IPS-18a (cell line): ENCODE measurements around the gene UHRF1.
"Not testable (repeated sequence)": the region's sequence is repeated elsewhere in the genome, so short reads cannot be mapped to it uniquely, and the experiment has no call there.

ENCODE experiments used
- H3K27ac ChIP-seq: one replicate; pipeline ENCODE4 v1.5.1; 2013; ENCODE audit warnings: low read length
- H3K27me3 ChIP-seq: one replicate; pipeline ENCODE4 v1.6.1; 2013; ENCODE audit warnings: mild to moderate bottlenecking, low read length; ENCODE audit not compliant: control insufficient read depth, insufficient read depth
- H3K36me3 ChIP-seq: one replicate; pipeline ENCODE4 v1.6.1; 2013; ENCODE audit warnings: low read depth, low read length; ENCODE audit not compliant: control insufficient read depth
- H3K4me1 ChIP-seq: one replicate; pipeline ENCODE4 v1.6.1; 2013; ENCODE audit warnings: low read depth, low read length; ENCODE audit not compliant: control insufficient read depth
- H3K4me3 ChIP-seq: one replicate; pipeline ENCODE4 v1.5.1; 2013; ENCODE audit warnings: low read length
- H3K9ac ChIP-seq: one replicate; pipeline ENCODE4 v1.6.1; 2013; ENCODE audit warnings: mild to moderate bottlenecking, low read length, moderate library complexity
- H3K9me3 ChIP-seq: one replicate; pipeline ENCODE4 v1.6.1; 2013; ENCODE audit warnings: low read depth, low read length; ENCODE audit not compliant: control insufficient read depth

UHRF1 gene

GRCh38 chr19:4968462-4969291 is 59.4 kb downstream of the UHRF1 start, which contains the start of gene KDM4B:
KDM4B (plus strand) TSS chr19:4969113; CDS start chr19:5032891, 63,778 bp downstream.
- no peaks in the 10 kb centered on the region for H3K36me3 ChIP-seq
- no peak within 1 kb of the TSS for H3K27ac ChIP-seq
- H3K27me3 ChIP-seq = peaks cover 15% of the 10 kb centered on the region
- no peaks in the 10 kb centered on the region for H3K9me3 ChIP-seq
- peak within 1 kb of the TSS; percentile 67 for H3K4me3 ChIP-seq
- H3K9ac ChIP-seq = peak within 1 kb of the TSS; percentile 51
- peaks cover 13% of the 10 kb centered on the region for H3K4me1 ChIP-seq

GRCh38 chr19:4969292-4969771 is 60.0 kb downstream of the UHRF1 start:
- Histone ChIP-seq H3K27me3 (peaks cover 15% of the 10 kb centered on the region), H3K4me1 (peaks cover 13% of the 10 kb centered on the region), H3K9me3 (no peaks in the 10 kb centered on the region), H3K9ac (peak overlapping the region; percentile 51), H3K4me3 (peak overlapping the region; percentile 67), H3K27ac (no peak overlapping the region), H3K36me3 (no peaks in the 10 kb centered on the region)

GRCh38 chr19:4969772-4970531 is 60.7 kb downstream of the UHRF1 start:
- Histone ChIP-seq H3K27me3 (peaks cover 15% of the 10 kb centered on the region), H3K36me3 (no peaks in the 10 kb centered on the region), H3K4me3 (peak overlapping the region; percentile 67), H3K27ac (no peak overlapping the region), H3K9ac (peak overlapping the region; percentile 51), H3K9me3 (no peaks in the 10 kb centered on the region), H3K4me1 (peaks cover 13% of the 10 kb centered on the region)

GRCh38 chr19:4970558-4971423 is 61.5 kb downstream of the UHRF1 start:
- H3K27ac ChIP-seq = no peak overlapping the region
- H3K4me1 ChIP-seq = peaks cover 13% of the 10 kb centered on the region
- H3K9ac ChIP-seq = peak overlapping the region; percentile 59
- H3K4me3 ChIP-seq = peak overlapping the region; percentile 67
- H3K27me3 ChIP-seq = peaks cover 15% of the 10 kb centered on the region
- H3K9me3 ChIP-seq = no peaks in the 10 kb centered on the region
- no peaks in the 10 kb centered on the region for H3K36me3 ChIP-seq

- Histone ChIP-seq H3K36me3 (no peaks in the 10 kb centered on the region), H3K4me3 (peak overlapping the region; percentile 67), H3K27ac (no peak overlapping the region), H3K27me3 (peaks cover 15% of the 10 kb centered on the region), H3K4me1 (peaks cover 13% of the 10 kb centered on the region), H3K9ac (peak overlapping the region; percentile 59), H3K9me3 (no peaks in the 10 kb centered on the region)
Measured at GRCh38 chr19:4971424-4971793, 62.1 kb downstream of the UHRF1 start.

GRCh38 chr19:4971816-4972495 is 62.7 kb downstream of the UHRF1 start:
- no peaks in the 10 kb centered on the region for H3K36me3 ChIP-seq
- H3K4me1 ChIP-seq = peaks cover 13% of the 10 kb centered on the region
- H3K27me3 ChIP-seq = peaks cover 15% of the 10 kb centered on the region
- H3K9ac ChIP-seq = no peak overlapping the region
- no peak overlapping the region for H3K4me3 ChIP-seq
- H3K9me3 ChIP-seq = no peaks in the 10 kb centered on the region
- H3K27ac ChIP-seq = no peak overlapping the region

- H3K27ac ChIP-seq = no peak overlapping the region
Measured at GRCh38 chr19:4972509-4973230, 63.4 kb downstream of the UHRF1 start.

GRCh38 chr19:4974880-4975469 is 65.7 kb downstream of the UHRF1 start:
- H3K9me3 ChIP-seq = no peaks in the 10 kb centered on the region
- H3K4me1 ChIP-seq = peaks cover 12% of the 10 kb centered on the region
- H3K27ac ChIP-seq = no peak overlapping the region
- H3K4me3 ChIP-seq = no peak overlapping the region
- H3K27me3 ChIP-seq = peaks cover 11% of the 10 kb centered on the region
- no peak overlapping the region for H3K9ac ChIP-seq
- H3K36me3 ChIP-seq = no peaks in the 10 kb centered on the region

More at GRCh38 chr19:4972509-4973230, 63.4 kb downstream of the UHRF1 start:
- Histone ChIP-seq H3K9ac (no peak overlapping the region), H3K9me3 (no peaks in the 10 kb centered on the region), H3K4me3 (no peak overlapping the region), H3K4me1 (peaks cover 13% of the 10 kb centered on the region), H3K36me3 (no peaks in the 10 kb centered on the region), H3K27me3 (peaks cover 15% of the 10 kb centered on the region)

GRCh38 chr19:4975601-4976000 is 66.3 kb downstream of the UHRF1 start:
- not testable (repeated sequence) for H3K27me3 ChIP-seq, H3K9me3 ChIP-seq, H3K36me3 ChIP-seq, H3K27ac ChIP-seq, H3K4me3 ChIP-seq, H3K9ac ChIP-seq, H3K4me1 ChIP-seq
